ENCODE results near the gene ATG7. TPM values are rescaled to one million over a fixed set of nuclear protein-coding genes. Genes with fewer than 3 reads are reported as not detected.

The ATG7 gene
- total and polyA plus RNA-seq, 4 donors = 7.4 to 53.8 (median 15.6) TPM

DNA sequence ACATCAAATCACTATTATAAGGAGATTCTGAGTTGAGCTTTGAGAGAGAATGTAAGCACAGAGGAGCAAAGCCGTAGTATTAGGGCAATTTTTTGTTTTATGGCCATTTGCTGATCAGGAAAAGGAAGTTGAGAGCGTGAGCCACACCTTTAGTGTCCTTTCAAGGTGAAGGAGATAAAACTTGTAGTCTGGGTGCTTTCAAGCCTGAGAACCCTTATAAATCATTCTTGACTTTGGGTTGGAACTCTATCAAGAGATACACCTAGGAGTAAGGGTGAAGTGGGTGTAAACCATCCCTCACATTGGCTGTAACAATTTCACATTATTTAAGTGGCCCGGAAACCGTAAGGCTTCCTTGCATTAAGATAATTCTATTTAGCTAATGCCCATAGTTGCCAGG lies 122.2 kb downstream of the ATG7 start:
- WGBS = 93% methylated on average over 4 of the region's 4 CpGs
- peaks cover 3 to 13% (median 8%) of the 10 kb centered on the region in 4 donors for H3K4me1 ChIP-seq (ENCODE audit: control insufficient read depth in 4 of 4, insufficient read depth in 4 of 4, low read length in 3 of 4)

GRCh38 chr3:11400213-11400612 lies 128.0 kb downstream of the ATG7 start:
- TF ChIP-seq, protein P1, sequence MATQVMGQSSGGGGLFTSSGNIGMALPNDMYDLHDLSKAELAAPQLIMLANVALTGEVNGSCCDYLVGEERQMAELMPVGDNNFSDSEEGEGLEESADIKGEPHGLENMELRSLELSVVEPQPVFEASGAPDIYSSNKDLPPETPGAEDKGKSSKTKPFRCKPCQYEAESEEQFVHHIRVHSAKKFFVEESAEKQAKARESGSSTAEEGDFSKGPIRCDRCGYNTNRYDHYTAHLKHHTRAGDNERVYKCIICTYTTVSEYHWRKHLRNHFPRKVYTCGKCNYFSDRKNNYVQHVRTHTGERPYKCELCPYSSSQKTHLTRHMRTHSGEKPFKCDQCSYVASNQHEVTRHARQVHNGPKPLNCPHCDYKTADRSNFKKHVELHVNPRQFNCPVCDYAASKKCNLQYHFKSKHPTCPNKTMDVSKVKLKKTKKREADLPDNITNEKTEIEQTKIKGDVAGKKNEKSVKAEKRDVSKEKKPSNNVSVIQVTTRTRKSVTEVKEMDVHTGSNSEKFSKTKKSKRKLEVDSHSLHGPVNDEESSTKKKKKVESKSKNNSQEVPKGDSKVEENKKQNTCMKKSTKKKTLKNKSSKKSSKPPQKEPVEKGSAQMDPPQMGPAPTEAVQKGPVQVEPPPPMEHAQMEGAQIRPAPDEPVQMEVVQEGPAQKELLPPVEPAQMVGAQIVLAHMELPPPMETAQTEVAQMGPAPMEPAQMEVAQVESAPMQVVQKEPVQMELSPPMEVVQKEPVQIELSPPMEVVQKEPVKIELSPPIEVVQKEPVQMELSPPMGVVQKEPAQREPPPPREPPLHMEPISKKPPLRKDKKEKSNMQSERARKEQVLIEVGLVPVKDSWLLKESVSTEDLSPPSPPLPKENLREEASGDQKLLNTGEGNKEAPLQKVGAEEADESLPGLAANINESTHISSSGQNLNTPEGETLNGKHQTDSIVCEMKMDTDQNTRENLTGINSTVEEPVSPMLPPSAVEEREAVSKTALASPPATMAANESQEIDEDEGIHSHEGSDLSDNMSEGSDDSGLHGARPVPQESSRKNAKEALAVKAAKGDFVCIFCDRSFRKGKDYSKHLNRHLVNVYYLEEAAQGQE (IDR thresholded peaks at IDR 0.05) = no peak
- TF ChIP-seq GABPA (IDR thresholded peaks at IDR 0.05 in 1 of 2, conservative IDR thresholded peaks at IDR 0.05 in 1 of 2) = no peak
- TF ChIP-seq TAF1 (conservative IDR thresholded peaks at IDR 0.05) = no peak
- no peak for TF ChIP-seq HNF4A (conservative IDR thresholded peaks at IDR 0.05)
- no peak for TF ChIP-seq FOXA2 (IDR thresholded peaks at IDR 0.05)
- TF ChIP-seq ZBTB33 (IDR thresholded peaks at IDR 0.05) = no peak
- no peak for TF ChIP-seq CTCF (IDR thresholded peaks at IDR 0.05; ENCODE audit: low read depth, low read length, missing input control)
- no peak for TF ChIP-seq HNF4G (IDR thresholded peaks at IDR 0.05)
- no peak for TF ChIP-seq RAD21 (IDR thresholded peaks at IDR 0.05)
- TF ChIP-seq SP1 (IDR thresholded peaks at IDR 0.05) = no peak
- TF ChIP-seq RXRA (IDR thresholded peaks at IDR 0.05) = no peak
- TF ChIP-seq YY1 (IDR thresholded peaks at IDR 0.05) = no peak
- TF ChIP-seq, protein P2, sequence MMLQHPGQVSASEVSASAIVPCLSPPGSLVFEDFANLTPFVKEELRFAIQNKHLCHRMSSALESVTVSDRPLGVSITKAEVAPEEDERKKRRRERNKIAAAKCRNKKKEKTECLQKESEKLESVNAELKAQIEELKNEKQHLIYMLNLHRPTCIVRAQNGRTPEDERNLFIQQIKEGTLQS (IDR thresholded peaks at IDR 0.05) = no peak
- no peak overlapping the region for H3K9ac ChIP-seq (ENCODE audit: low read depth in 1 of 2, low read length in 2 of 2)
- DNase-seq (ENCODE audit: low spot score) = no peak
- no peak overlapping the region for H3K27ac ChIP-seq (ENCODE audit: low read depth in 1 of 2, low read length in 2 of 2)
- H3K4me1 ChIP-seq (ENCODE audit: control insufficient read depth in 4 of 4, insufficient read depth in 4 of 4, low read length in 3 of 4) = peaks cover 0 to 4% (median 0%) of the 10 kb centered on the region in 4 donors
- no peaks in the 10 kb centered on the region for H3K27me3 ChIP-seq (ENCODE audit: control insufficient read depth in 4 of 4, insufficient read depth in 4 of 4, low read length in 3 of 4)
- no peak overlapping the region for H3K4me3 ChIP-seq (ENCODE audit: low read depth in 1 of 3, low read length in 3 of 3)
- WGBS = 93% methylated on average over 4 of the region's 4 CpGs
- no peaks in the 10 kb centered on the region for H3K36me3 ChIP-seq (ENCODE audit: control insufficient read depth in 4 of 4, insufficient read depth in 3 of 4, low read depth in 1 of 4, low read length in 3 of 4)
- H3K9me3 ChIP-seq (ENCODE audit: control insufficient read depth in 4 of 4, low read length in 3 of 4) = no peaks in the 10 kb centered on the region

More for the DNA sequence above, 122.2 kb downstream of the ATG7 start:
- H3K36me3 ChIP-seq (ENCODE audit: control insufficient read depth in 4 of 4, insufficient read depth in 3 of 4, low read depth in 1 of 4, low read length in 3 of 4) = no peaks in the 10 kb centered on the region
- H3K9ac ChIP-seq (ENCODE audit: low read depth in 1 of 2, low read length in 2 of 2) = no peak overlapping the region
- H3K4me3 ChIP-seq (ENCODE audit: low read depth in 1 of 3, low read length in 3 of 3) = no peak overlapping the region
- no peak overlapping the region for H3K27ac ChIP-seq (ENCODE audit: low read depth in 1 of 2, low read length in 2 of 2)
- TF ChIP-seq, protein P3, sequence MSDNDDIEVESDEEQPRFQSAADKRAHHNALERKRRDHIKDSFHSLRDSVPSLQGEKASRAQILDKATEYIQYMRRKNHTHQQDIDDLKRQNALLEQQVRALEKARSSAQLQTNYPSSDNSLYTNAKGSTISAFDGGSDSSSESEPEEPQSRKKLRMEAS (IDR thresholded peaks at IDR 0.05) = no peak
- TF ChIP-seq GABPA (IDR thresholded peaks at IDR 0.05 in 1 of 2, conservative IDR thresholded peaks at IDR 0.05 in 1 of 2) (no peak), HNF4A (conservative IDR thresholded peaks at IDR 0.05) (no peak), RXRA (IDR thresholded peaks at IDR 0.05) (no peak), CTCF (IDR thresholded peaks at IDR 0.05; ENCODE audit: low read depth, low read length, missing input control) (no peak)
- no peaks in the 10 kb centered on the region for H3K9me3 ChIP-seq (ENCODE audit: control insufficient read depth in 4 of 4, low read length in 3 of 4)
- DNase-seq (ENCODE audit: low spot score) = no peak
- no peaks in the 10 kb centered on the region for H3K27me3 ChIP-seq (ENCODE audit: control insufficient read depth in 4 of 4, insufficient read depth in 4 of 4, low read length in 3 of 4)
